GM13977 (cell line): ENCODE measurements around the gene RTKN2.
"Not testable (repeated sequence)": the region's sequence is repeated elsewhere in the genome, so short reads cannot be mapped to it uniquely, and the experiment has no call there.

Source experiments
- DNase-seq: peaks from one replicate; pipeline ENCODE4 v3.0.0; 2012; ENCODE audit warnings: low spot score
- CTCF ChIP-seq: IDR thresholded peaks from 2 replicates; pipeline ENCODE4 v1.5.1; 2012; ENCODE audit warnings: mild to moderate bottlenecking, control low read depth; ENCODE audit not compliant: insufficient read depth; ENCODE audit errors: extremely low read depth, missing control alignments
- in situ Hi-C: fragments of 300-500 bp; cut with MboI; formaldehyde crosslinking; loops from one replicate; pipeline ENCODE4 v1.12.0; 2022; ENCODE audit warnings: low sequenced_read_pairs, low pct_unique_long_range_greater_than_20kb, mixed read lengths, inconsistent platforms; ENCODE audit not compliant: unreplicated experiment

Gene RTKN2

GRCh38 chr10:62305813-62306212 is 37.2 kb upstream of the RTKN2 start:
- in situ Hi-C loops, result no loop called here
- no peak for TF ChIP-seq CTCF
- no peak for DNase-seq

DNA sequence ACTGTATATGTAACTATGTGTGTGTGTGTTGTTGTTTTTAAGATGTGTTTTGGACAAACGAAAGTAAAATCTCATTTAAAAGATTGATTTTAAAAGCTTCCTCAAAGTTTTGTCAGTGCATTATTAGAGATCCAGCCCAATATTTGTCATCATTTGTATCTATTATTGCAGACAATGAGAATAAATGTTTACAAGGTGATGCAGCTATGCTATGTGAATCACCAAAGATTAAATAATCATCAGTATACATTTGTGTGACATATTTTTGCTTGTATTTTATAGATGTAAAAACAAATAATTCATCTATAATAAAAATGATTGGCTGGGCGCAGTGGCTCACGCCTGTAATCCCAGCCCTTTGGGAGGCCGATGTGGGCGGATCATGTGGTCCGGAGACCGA is 35.3 kb upstream of the RTKN2 start:
- no peak for DNase-seq
- TF ChIP-seq CTCF, result no peak
- in situ Hi-C loops, result no loop called here

DNA sequence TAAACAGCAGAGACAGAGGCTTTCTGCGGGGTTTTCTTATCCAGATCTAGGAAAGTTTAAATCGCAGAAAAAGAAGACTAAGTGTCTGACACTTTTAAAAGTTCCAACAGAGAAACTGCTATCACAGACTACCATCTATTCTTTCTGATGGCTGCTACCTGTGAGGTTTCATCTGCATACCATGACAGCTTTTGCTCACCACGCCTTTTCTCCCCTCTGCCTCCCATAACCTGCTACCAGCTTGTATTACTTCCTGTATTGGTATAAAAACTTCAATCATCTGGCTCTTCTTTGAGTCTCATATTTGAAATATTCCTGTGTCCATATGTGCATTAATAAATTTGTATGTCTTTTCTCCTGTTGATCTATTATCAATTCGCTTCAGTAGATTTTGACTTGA is 34.1 kb upstream of the RTKN2 start:
- in situ Hi-C loops, result no loop called here
- DNase-seq, result no peak
- TF ChIP-seq CTCF, result no peak

DNA sequence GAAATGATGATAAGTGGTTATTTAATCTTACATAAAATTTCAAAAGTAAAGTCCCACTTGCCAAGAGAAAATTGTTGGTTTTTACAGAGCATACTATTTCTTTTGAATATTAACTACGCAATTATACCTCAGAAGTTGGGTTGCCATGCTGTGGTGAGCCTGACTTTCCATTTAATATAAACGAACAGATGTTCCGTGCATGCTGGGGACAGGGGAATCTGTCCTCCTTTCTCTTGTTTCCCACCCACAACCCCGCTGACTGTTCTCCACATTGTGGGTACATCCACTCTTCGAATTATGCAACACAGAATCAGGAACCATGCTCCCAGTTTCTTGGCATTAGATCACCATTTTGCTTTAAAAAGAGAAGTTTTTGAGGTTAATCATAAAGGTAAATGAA is 29.2 kb upstream of the RTKN2 start:
- TF ChIP-seq CTCF, result no peak
- DNase-seq, result no peak
- in situ Hi-C loops, result no loop called here

DNA sequence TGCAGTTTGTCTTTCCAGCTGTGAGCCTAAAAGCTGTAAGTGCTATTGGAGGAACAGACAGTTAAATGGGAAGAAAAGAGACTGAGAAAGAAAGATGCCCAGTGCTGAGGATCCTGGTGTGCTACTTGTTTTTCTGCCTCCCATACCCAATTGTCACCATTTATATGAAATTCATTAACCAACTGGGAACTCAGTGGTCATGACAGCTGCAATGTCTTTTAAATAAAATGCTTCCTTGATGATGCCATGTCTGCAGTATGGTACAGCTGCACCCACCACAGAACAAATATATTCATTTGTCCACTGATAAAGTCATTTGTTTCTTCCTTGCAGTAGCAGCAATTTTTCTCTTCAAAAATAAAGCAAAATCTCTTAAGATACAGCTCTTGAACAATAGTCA is 15.6 kb upstream of the RTKN2 start:
- in situ Hi-C loops, result no loop called here
- DNase-seq, result no peak
- no peak for TF ChIP-seq CTCF

GRCh38 chr10:62281348-62281747 is 12.7 kb upstream of the RTKN2 start:
- DNase-seq, in situ Hi-C loops: not testable (repeated sequence)

- DNase-seq, in situ Hi-C loops: not testable (repeated sequence)
These were observed 11.7 kb upstream of the RTKN2 start for GRCh38 chr10:62280392-62280791.

GRCh38 chr10:62278441-62278910 is 9.8 kb upstream of the RTKN2 start:
- DNase-seq, result no peak
- TF ChIP-seq CTCF, result no peak
- in situ Hi-C loops, result no loop called here
